ENCODE data around the gene DST. TPM values are rescaled to one million over a fixed set of nuclear protein-coding genes. Genes with fewer than 3 reads are reported as not detected.

Gene DST
- total RNA-seq, 1 donor from 2014 or later: 183 TPM

- H3K36me3 ChIP-seq (ENCODE audit: control insufficient read depth in 3 of 3, insufficient read depth in 3 of 3, low read length in 3 of 3): peaks cover 17 to 38% (median 35%) of the 10 kb centered on the region in 3 donors
- H3K27ac ChIP-seq (ENCODE audit: low read depth, low read length): no peak overlapping the region
- no peak overlapping the region for H3K4me3 ChIP-seq (ENCODE audit: low read length in 3 of 3)
- H3K9ac ChIP-seq (ENCODE audit: low read depth in 1 of 3, low read length in 3 of 3): no peak overlapping the region
- no peaks in the 10 kb centered on the region for H3K27me3 ChIP-seq (ENCODE audit: control insufficient read depth in 3 of 3, insufficient read depth in 3 of 3, low read length in 3 of 3)
- H3K9me3 ChIP-seq (ENCODE audit: control insufficient read depth in 3 of 3, low read length in 3 of 3): peaks cover 0 to 2% (median 0%) of the 10 kb centered on the region in 3 donors
- no peaks in the 10 kb centered on the region for H3K4me1 ChIP-seq (ENCODE audit: control insufficient read depth in 3 of 3, insufficient read depth in 3 of 3, low read length in 3 of 3)
These were observed 160.2 kb downstream of the DST start for GRCh38 chr6:56482525-56482924.

DNA sequence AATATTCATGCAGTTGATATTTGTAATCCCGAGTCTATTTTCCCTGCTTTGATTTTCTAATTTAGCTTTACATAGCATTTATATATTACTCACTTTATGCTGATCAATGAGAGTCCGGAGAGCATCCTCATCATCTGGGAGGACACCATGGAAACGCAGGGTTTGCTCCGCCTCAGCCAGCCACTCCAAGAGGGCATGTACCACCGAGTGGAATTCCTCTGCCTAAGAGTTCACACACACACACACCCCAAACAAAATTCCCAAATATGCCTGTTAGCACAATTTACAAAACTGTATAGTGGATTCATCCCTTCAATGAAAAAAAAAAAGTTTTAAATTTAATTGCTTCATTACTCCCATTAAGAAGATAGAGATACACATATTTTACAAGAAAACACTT, 160.7 kb downstream of the DST start:
- H3K36me3 ChIP-seq (ENCODE audit: control insufficient read depth in 3 of 3, insufficient read depth in 3 of 3, low read length in 3 of 3): peaks cover 18 to 35% (median 32%) of the 10 kb centered on the region in 3 donors

GRCh38 chr6:56480654-56481337, 161.9 kb downstream of the DST start:
- Histone ChIP-seq H3K4me3 (ENCODE audit: low read length in 3 of 3) (no peak overlapping the region), H3K9ac (ENCODE audit: low read depth in 1 of 3, low read length in 3 of 3) (no peak overlapping the region), H3K27me3 (ENCODE audit: control insufficient read depth in 3 of 3, insufficient read depth in 3 of 3, low read length in 3 of 3) (no peaks in the 10 kb centered on the region), H3K36me3 (ENCODE audit: control insufficient read depth in 3 of 3, insufficient read depth in 3 of 3, low read length in 3 of 3) (peaks cover 19 to 38% (median 32%) of the 10 kb centered on the region in 3 donors), H3K4me1 (ENCODE audit: control insufficient read depth in 3 of 3, insufficient read depth in 3 of 3, low read length in 3 of 3) (no peaks in the 10 kb centered on the region), H3K9me3 (ENCODE audit: control insufficient read depth in 3 of 3, low read length in 3 of 3) (peaks cover 0 to 2% (median 0%) of the 10 kb centered on the region in 3 donors), H3K27ac (ENCODE audit: low read depth, low read length) (no peak overlapping the region)

More for the DNA sequence above, 160.7 kb downstream of the DST start:
- no peak overlapping the region for H3K4me3 ChIP-seq (ENCODE audit: low read length in 3 of 3)
- H3K27me3 ChIP-seq (ENCODE audit: control insufficient read depth in 3 of 3, insufficient read depth in 3 of 3, low read length in 3 of 3): no peaks in the 10 kb centered on the region
- no peak overlapping the region for H3K9ac ChIP-seq (ENCODE audit: low read depth in 1 of 3, low read length in 3 of 3)
- no peaks in the 10 kb centered on the region for H3K4me1 ChIP-seq (ENCODE audit: control insufficient read depth in 3 of 3, insufficient read depth in 3 of 3, low read length in 3 of 3)
- no peak overlapping the region for H3K27ac ChIP-seq (ENCODE audit: low read depth, low read length)
- H3K9me3 ChIP-seq (ENCODE audit: control insufficient read depth in 3 of 3, low read length in 3 of 3): peaks cover 0 to 2% (median 0%) of the 10 kb centered on the region in 3 donors

GRCh38 chr6:56480246-56480645, 162.4 kb downstream of the DST start:
- Histone ChIP-seq H3K9me3 (ENCODE audit: control insufficient read depth in 3 of 3, low read length in 3 of 3) (peaks cover 0 to 2% (median 0%) of the 10 kb centered on the region in 3 donors), H3K36me3 (ENCODE audit: control insufficient read depth in 3 of 3, insufficient read depth in 3 of 3, low read length in 3 of 3) (peaks cover 24 to 44% (median 37%) of the 10 kb centered on the region in 3 donors), H3K27ac (ENCODE audit: low read depth, low read length) (no peak overlapping the region), H3K9ac (ENCODE audit: low read depth in 1 of 3, low read length in 3 of 3) (no peak overlapping the region), H3K4me1 (ENCODE audit: control insufficient read depth in 3 of 3, insufficient read depth in 3 of 3, low read length in 3 of 3) (no peaks in the 10 kb centered on the region), H3K4me3 (ENCODE audit: low read length in 3 of 3) (no peak overlapping the region), H3K27me3 (ENCODE audit: control insufficient read depth in 3 of 3, insufficient read depth in 3 of 3, low read length in 3 of 3) (no peaks in the 10 kb centered on the region)

DNA sequence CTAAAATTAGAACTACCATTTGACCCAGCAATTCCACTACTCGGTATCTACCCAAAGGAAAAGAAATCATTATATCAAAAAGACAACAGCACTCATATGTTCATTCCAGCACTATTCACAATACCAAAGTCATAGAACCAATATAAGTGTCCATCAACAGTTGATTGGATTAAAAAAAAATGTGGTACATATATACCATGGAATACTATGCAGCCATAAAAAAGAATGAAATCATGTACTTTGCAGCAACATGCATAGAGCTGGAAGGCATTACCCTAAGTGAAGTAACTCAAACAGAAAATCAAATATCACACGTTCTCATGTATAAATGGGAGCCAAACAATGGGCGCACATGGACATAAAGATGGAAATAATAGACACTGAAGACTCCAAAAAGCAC, 163.3 kb downstream of the DST start:
- no peaks in the 10 kb centered on the region for H3K27me3 ChIP-seq (ENCODE audit: control insufficient read depth in 3 of 3, insufficient read depth in 3 of 3, low read length in 3 of 3)
- H3K9me3 ChIP-seq (ENCODE audit: control insufficient read depth in 3 of 3, low read length in 3 of 3): peaks cover 0 to 2% (median 0%) of the 10 kb centered on the region in 3 donors
- no peaks in the 10 kb centered on the region for H3K4me1 ChIP-seq (ENCODE audit: control insufficient read depth in 3 of 3, insufficient read depth in 3 of 3, low read length in 3 of 3)
- no peak overlapping the region for H3K4me3 ChIP-seq (ENCODE audit: low read length in 3 of 3)
- H3K36me3 ChIP-seq (ENCODE audit: control insufficient read depth in 3 of 3, insufficient read depth in 3 of 3, low read length in 3 of 3): peaks cover 20 to 45% (median 33%) of the 10 kb centered on the region in 3 donors
- no peak overlapping the region for H3K27ac ChIP-seq (ENCODE audit: low read depth, low read length)
- H3K9ac ChIP-seq (ENCODE audit: low read depth in 1 of 3, low read length in 3 of 3): no peak overlapping the region

GRCh38 chr6:56478202-56478601, 164.5 kb downstream of the DST start:
- Histone ChIP-seq H3K9ac (ENCODE audit: low read depth in 1 of 3, low read length in 3 of 3) (no peak overlapping the region), H3K9me3 (ENCODE audit: control insufficient read depth in 3 of 3, low read length in 3 of 3) (peaks cover 0 to 2% (median 0%) of the 10 kb centered on the region in 3 donors), H3K36me3 (ENCODE audit: control insufficient read depth in 3 of 3, insufficient read depth in 3 of 3, low read length in 3 of 3) (peaks cover 28 to 53% (median 38%) of the 10 kb centered on the region in 3 donors), H3K4me1 (ENCODE audit: control insufficient read depth in 3 of 3, insufficient read depth in 3 of 3, low read length in 3 of 3) (no peaks in the 10 kb centered on the region), H3K27me3 (ENCODE audit: control insufficient read depth in 3 of 3, insufficient read depth in 3 of 3, low read length in 3 of 3) (no peaks in the 10 kb centered on the region), H3K4me3 (ENCODE audit: low read length in 3 of 3) (no peak overlapping the region), H3K27ac (ENCODE audit: low read depth, low read length) (no peak overlapping the region)

DNA sequence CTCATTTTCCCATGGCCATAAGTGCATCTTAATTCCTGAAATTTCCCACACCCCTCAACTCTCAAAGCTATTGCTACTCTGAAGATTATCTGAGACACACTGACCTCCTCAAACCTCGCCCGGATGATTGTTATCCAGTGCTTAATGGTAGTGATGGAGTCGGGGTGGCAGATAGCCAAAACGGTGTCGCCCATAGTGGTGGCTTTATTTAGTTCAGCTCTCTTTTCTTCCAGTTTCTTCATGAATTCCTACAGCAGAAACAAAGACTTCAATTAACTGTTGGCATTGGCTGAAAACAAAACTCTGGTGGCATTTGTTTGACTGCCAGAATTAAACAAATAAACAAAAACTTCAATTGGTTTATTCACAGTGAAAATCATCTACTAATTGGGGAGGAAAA, 165.4 kb downstream of the DST start:
- Histone ChIP-seq H3K9ac (ENCODE audit: low read depth in 1 of 3, low read length in 3 of 3) (no peak overlapping the region), H3K27me3 (ENCODE audit: control insufficient read depth in 3 of 3, insufficient read depth in 3 of 3, low read length in 3 of 3) (no peaks in the 10 kb centered on the region), H3K4me1 (ENCODE audit: control insufficient read depth in 3 of 3, insufficient read depth in 3 of 3, low read length in 3 of 3) (no peaks in the 10 kb centered on the region), H3K36me3 (ENCODE audit: control insufficient read depth in 3 of 3, insufficient read depth in 3 of 3, low read length in 3 of 3) (peaks cover 36 to 54% (median 44%) of the 10 kb centered on the region in 3 donors), H3K4me3 (ENCODE audit: low read length in 3 of 3) (no peak overlapping the region), H3K9me3 (ENCODE audit: control insufficient read depth in 3 of 3, low read length in 3 of 3) (peaks cover 0 to 2% (median 0%) of the 10 kb centered on the region in 3 donors), H3K27ac (ENCODE audit: low read depth, low read length) (no peak overlapping the region)

GRCh38 chr6:56475736-56476457, 166.8 kb downstream of the DST start:
- Histone ChIP-seq H3K4me3 (ENCODE audit: low read length in 3 of 3) (no peak overlapping the region), H3K9ac (ENCODE audit: low read depth in 1 of 3, low read length in 3 of 3) (no peak overlapping the region), H3K9me3 (ENCODE audit: control insufficient read depth in 3 of 3, low read length in 3 of 3) (peaks cover 0 to 2% (median 0%) of the 10 kb centered on the region in 3 donors), H3K27ac (ENCODE audit: low read depth, low read length) (no peak overlapping the region), H3K27me3 (ENCODE audit: control insufficient read depth in 3 of 3, insufficient read depth in 3 of 3, low read length in 3 of 3) (no peaks in the 10 kb centered on the region), H3K4me1 (ENCODE audit: control insufficient read depth in 3 of 3, insufficient read depth in 3 of 3, low read length in 3 of 3) (no peaks in the 10 kb centered on the region), H3K36me3 (ENCODE audit: control insufficient read depth in 3 of 3, insufficient read depth in 3 of 3, low read length in 3 of 3) (peaks cover 45 to 57% (median 55%) of the 10 kb centered on the region in 3 donors)

GRCh38 chr6:56474532-56474931, 168.2 kb downstream of the DST start:
- H3K9ac ChIP-seq (ENCODE audit: low read depth in 1 of 3, low read length in 3 of 3): no peak overlapping the region
- H3K27ac ChIP-seq (ENCODE audit: low read depth, low read length): no peak overlapping the region
- H3K4me3 ChIP-seq (ENCODE audit: low read length in 3 of 3): no peak overlapping the region
- H3K9me3 ChIP-seq (ENCODE audit: control insufficient read depth in 3 of 3, low read length in 3 of 3): peaks cover 0 to 1% (median 0%) of the 10 kb centered on the region in 3 donors
- H3K4me1 ChIP-seq (ENCODE audit: control insufficient read depth in 3 of 3, insufficient read depth in 3 of 3, low read length in 3 of 3): no peaks in the 10 kb centered on the region
- H3K27me3 ChIP-seq (ENCODE audit: control insufficient read depth in 3 of 3, insufficient read depth in 3 of 3, low read length in 3 of 3): no peaks in the 10 kb centered on the region
- peaks cover 50 to 66% (median 57%) of the 10 kb centered on the region in 3 donors for H3K36me3 ChIP-seq (ENCODE audit: control insufficient read depth in 3 of 3, insufficient read depth in 3 of 3, low read length in 3 of 3)

- Histone ChIP-seq H3K36me3 (ENCODE audit: control insufficient read depth in 3 of 3, insufficient read depth in 3 of 3, low read length in 3 of 3) (peaks cover 47 to 74% (median 64%) of the 10 kb centered on the region in 3 donors), H3K9me3 (ENCODE audit: control insufficient read depth in 3 of 3, low read length in 3 of 3) (no peaks in the 10 kb centered on the region), H3K27ac (ENCODE audit: low read depth, low read length) (no peak overlapping the region), H3K4me3 (ENCODE audit: low read length in 3 of 3) (no peak overlapping the region), H3K4me1 (ENCODE audit: control insufficient read depth in 3 of 3, insufficient read depth in 3 of 3, low read length in 3 of 3) (no peaks in the 10 kb centered on the region), H3K9ac (ENCODE audit: low read depth in 1 of 3, low read length in 3 of 3) (no peak overlapping the region), H3K27me3 (ENCODE audit: control insufficient read depth in 3 of 3, insufficient read depth in 3 of 3, low read length in 3 of 3) (no peaks in the 10 kb centered on the region)
These were observed 179.2 kb downstream of the DST start for GRCh38 chr6:56463443-56463842.

All from skeletal muscle tissue (tissue), 4 donors.